KMS-11 (cell line): ENCODE data around the gene MFSD6.

ENCODE experiments used
- H2AFZ ChIP-seq: fragments of 200-600 bp; sonication (generic); 2 replicates; pipeline ENCODE4 v1.6.1; 2016; ENCODE audit warnings: antibody characterized with exemption, mixed run types, low read depth
- H3K27ac ChIP-seq: fragments of 200-600 bp; sonication (generic); 2 replicates; pipeline ENCODE4 v1.6.1; 2016; ENCODE audit warnings: mild to moderate bottlenecking, mixed run types
- H3K27me3 ChIP-seq: fragments of 200-600 bp; sonication (generic); 2 replicates; pipeline ENCODE4 v1.6.1; 2017; ENCODE audit warnings: mild to moderate bottlenecking, low read depth, mixed run types, moderate library complexity; ENCODE audit not compliant: insufficient read depth
- H3K36me3 ChIP-seq: fragments of 200-600 bp; sonication (generic); 2 replicates; pipeline ENCODE4 v1.6.1; 2017; ENCODE audit warnings: mild to moderate bottlenecking, mixed run types; ENCODE audit not compliant: insufficient read depth
- H3K4me1 ChIP-seq: fragments of 200-600 bp; sonication (generic); 2 replicates; pipeline ENCODE4 v1.6.1; 2016; ENCODE audit warnings: mild to moderate bottlenecking, low read depth, mixed run types; ENCODE audit not compliant: poor library complexity, severe bottlenecking
- H3K4me2 ChIP-seq: fragments of 200-600 bp; sonication (generic); 2 replicates; pipeline ENCODE4 v1.7.0; 2016; ENCODE audit warnings: mild to moderate bottlenecking, mixed run types
- H3K4me3 ChIP-seq: fragments of 200-600 bp; sonication (generic); IDR thresholded peaks from 2 replicates; pipeline ENCODE4 v1.6.1; 2017; ENCODE audit warnings: low read depth, low read length, mixed read lengths; ENCODE audit not compliant: insufficient read depth
- H3K79me2 ChIP-seq: fragments of 200-600 bp; sonication (generic); 2 replicates; pipeline ENCODE4 v1.6.1; 2016; ENCODE audit warnings: low read depth, mixed run types; ENCODE audit not compliant: insufficient read depth
- H3K9ac ChIP-seq: fragments of 200-600 bp; sonication (generic); 2 replicates; pipeline ENCODE4 v1.6.1; 2016; ENCODE audit warnings: mild to moderate bottlenecking, mixed run types
- H4K20me1 ChIP-seq: fragments of 200-600 bp; sonication (generic); 2 replicates; pipeline ENCODE4 v1.6.1; 2016; ENCODE audit warnings: mild to moderate bottlenecking, mixed run types; ENCODE audit not compliant: insufficient read depth
- TF ChIP-seq, protein P1 (sequence below): fragments of 200-600 bp; sonication (generic); conservative IDR thresholded peaks from 2 replicates; pipeline ENCODE4 v1.6.1; 2017; ENCODE audit warnings: low read depth, mild to moderate bottlenecking, antibody characterized with exemption, low read length, moderate library complexity, mixed read lengths

The MFSD6 gene

DNA sequence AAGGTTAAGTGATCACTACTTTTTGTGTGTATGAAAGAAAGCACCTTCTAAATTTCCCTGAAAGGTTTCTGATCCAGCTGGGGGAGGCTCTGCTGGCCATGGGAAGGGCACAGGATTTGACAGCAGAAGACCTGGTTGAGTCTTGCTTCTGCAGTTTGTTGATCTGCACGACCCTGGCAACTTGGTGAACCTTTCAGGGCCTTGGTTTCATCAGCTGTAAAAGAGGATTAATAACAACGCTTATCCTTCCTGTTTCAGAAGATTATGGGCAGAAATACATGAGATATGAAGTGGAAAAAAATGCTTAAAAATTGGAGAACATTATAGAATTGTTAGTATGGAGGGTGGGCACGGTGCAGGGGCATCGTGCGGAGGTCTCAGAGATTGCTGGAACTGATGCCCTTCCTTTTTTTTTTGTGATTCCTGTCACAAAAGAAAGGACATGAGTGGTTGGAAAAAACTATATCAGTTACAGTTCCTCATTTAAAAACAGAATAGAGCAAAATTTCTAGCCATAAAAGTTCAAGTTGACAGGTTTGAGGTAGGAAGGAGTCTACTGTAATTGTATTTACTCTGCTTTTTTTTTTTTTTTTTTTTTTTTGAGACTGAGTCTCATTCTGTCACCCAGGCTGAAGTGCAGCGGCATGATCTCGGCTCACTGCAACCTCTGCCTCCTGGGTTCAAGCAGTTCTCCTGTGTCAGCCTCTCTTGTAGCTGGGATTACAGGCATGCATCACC is 47.4 kb downstream of the MFSD6 start:
- Histone ChIP-seq H3K36me3 (no peaks in the 10 kb centered on the region), H3K27me3 (no peaks in the 10 kb centered on the region), H3K4me1 (no peaks in the 10 kb centered on the region), H4K20me1 (no peaks in the 10 kb centered on the region), H3K4me2 (no peak overlapping the region), H2AFZ (no peak overlapping the region), H3K9ac (no peak overlapping the region), H3K27ac (no peak overlapping the region), H3K4me3 (no peak overlapping the region), H3K79me2 (no peaks in the 10 kb centered on the region)
- TF ChIP-seq, protein P1, sequence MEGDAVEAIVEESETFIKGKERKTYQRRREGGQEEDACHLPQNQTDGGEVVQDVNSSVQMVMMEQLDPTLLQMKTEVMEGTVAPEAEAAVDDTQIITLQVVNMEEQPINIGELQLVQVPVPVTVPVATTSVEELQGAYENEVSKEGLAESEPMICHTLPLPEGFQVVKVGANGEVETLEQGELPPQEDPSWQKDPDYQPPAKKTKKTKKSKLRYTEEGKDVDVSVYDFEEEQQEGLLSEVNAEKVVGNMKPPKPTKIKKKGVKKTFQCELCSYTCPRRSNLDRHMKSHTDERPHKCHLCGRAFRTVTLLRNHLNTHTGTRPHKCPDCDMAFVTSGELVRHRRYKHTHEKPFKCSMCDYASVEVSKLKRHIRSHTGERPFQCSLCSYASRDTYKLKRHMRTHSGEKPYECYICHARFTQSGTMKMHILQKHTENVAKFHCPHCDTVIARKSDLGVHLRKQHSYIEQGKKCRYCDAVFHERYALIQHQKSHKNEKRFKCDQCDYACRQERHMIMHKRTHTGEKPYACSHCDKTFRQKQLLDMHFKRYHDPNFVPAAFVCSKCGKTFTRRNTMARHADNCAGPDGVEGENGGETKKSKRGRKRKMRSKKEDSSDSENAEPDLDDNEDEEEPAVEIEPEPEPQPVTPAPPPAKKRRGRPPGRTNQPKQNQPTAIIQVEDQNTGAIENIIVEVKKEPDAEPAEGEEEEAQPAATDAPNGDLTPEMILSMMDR = no peak

DNA sequence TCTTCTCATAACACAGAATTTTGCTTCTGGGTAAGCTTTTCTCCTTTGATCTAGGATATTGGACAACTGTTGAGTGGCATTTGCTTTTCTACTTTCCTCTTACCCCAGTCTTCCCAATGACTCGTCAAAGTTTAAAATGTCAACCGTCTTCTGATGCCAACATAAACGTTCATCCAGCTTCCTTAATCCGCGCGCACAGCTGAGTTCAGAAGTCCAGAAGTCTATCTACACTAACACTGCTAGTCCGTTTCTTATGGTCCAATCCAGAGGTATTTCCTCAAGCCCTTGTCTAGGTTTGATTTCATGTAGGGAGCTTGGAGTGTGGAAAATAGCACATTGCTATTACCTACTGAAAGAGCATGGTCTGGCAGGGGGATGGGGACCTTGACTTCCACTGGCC is 48.7 kb downstream of the MFSD6 start:
- no peak overlapping the region for H3K27ac ChIP-seq
- no peaks in the 10 kb centered on the region for H3K27me3 ChIP-seq
- no peaks in the 10 kb centered on the region for H4K20me1 ChIP-seq
- H2AFZ ChIP-seq = no peak overlapping the region
- no peaks in the 10 kb centered on the region for H3K4me1 ChIP-seq
- H3K4me2 ChIP-seq = no peak overlapping the region
- no peak overlapping the region for H3K9ac ChIP-seq
- TF ChIP-seq, protein P1 = no peak
- H3K36me3 ChIP-seq = no peaks in the 10 kb centered on the region
- no peak overlapping the region for H3K4me3 ChIP-seq
- H3K79me2 ChIP-seq = no peaks in the 10 kb centered on the region

DNA sequence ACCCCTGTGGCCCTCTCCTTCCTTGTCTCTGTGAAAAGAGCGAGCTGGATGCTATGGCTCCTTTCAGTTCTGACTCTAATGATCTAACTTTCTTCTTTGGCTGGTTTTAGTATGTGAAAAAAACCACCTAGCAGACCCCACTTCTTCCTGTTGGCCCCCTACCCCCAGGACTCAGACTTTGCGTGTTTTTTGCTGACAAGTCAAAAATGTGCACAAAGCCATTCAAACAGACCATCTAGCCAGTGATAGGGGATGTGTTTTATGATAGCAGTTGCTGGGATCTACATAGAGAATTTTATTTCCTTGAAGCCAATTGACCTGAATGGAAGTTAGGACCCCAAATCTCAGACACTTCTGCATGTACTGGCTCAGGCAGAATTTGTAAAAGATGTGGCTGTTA is 49.1 kb downstream of the MFSD6 start:
- Histone ChIP-seq H3K9ac (no peak overlapping the region), H2AFZ (no peak overlapping the region), H3K79me2 (no peaks in the 10 kb centered on the region), H3K27ac (no peak overlapping the region), H3K27me3 (no peaks in the 10 kb centered on the region), H3K4me3 (no peak overlapping the region), H3K4me1 (no peaks in the 10 kb centered on the region), H4K20me1 (no peaks in the 10 kb centered on the region), H3K36me3 (no peaks in the 10 kb centered on the region), H3K4me2 (no peak overlapping the region)
- TF ChIP-seq, protein P1 = no peak

DNA sequence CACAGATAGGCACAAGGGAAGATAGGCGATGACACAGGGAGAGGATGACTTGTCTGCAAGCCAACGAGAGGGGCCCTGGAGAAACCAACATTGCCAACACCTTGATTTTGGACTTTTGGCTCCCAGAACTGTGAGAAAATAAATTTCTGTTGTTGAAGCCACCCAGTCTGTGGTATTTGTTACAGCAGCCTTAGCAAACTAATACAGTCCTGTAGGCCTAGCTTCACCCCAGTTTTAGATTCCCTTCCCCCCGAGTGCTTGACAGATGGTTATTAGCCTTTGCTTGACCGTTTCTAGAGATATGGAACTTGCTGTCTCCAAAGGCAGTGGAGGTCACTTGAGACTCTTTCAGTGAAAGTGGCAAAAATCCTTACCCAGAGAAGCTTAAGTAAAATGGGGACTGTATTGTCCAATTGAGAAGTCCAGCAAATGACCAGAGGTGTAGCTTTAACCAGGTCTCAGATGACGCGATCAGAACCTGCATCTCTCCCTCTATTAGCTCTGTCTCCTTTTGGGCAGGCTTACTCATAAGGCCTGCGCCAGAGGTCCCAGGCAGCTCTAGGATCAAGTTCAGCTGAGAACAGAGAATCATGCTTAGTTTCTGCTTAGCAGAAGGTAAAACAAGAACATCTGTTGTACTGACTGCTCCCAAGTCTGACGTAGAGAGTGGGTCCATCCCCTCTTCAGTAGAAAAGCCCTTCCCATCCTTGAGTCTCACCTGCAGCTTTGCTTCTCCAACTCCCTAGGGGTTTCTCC is 50.4 kb downstream of the MFSD6 start:
- Histone ChIP-seq H3K4me1 (no peaks in the 10 kb centered on the region), H3K79me2 (no peaks in the 10 kb centered on the region), H2AFZ (no peak overlapping the region), H3K27ac (no peak overlapping the region), H3K4me2 (no peak overlapping the region), H3K4me3 (no peak overlapping the region), H4K20me1 (no peaks in the 10 kb centered on the region), H3K9ac (no peak overlapping the region), H3K36me3 (no peaks in the 10 kb centered on the region), H3K27me3 (no peaks in the 10 kb centered on the region)
- TF ChIP-seq, protein P1 = no peak
